Aorta (tissue), 5 donors: ENCODE data around the gene SNX9. TPM values are rescaled to one million over a fixed set of nuclear protein-coding genes. Genes with fewer than 3 reads are reported as not detected.
"Not testable (repeated sequence)": the region's sequence is repeated elsewhere in the genome, so short reads cannot be mapped to it uniquely, and the experiment has no call there.

Source experiments
- ATAC-seq: fragments of 200-7000 bp; cut with Tn5 transposase; one replicate; pipeline ENCODE4 v1.9.1; 2022; ENCODE audit warnings: moderate library complexity; ENCODE audit not compliant: low FRiP score
- DNase-seq, 2 donors: peaks; one replicate each; pipeline ENCODE4 v3.0.0-alpha.2; 2020
- H3K27ac ChIP-seq, 2 donors: one replicate each; pipeline ENCODE4 v1.5.1; 2013; ENCODE audit warnings: low read length in 2 of 2, mild to moderate bottlenecking in 2 of 2, moderate library complexity in 2 of 2, control low read depth in 1 of 2, inconsistent platforms in 1 of 2, low read depth in 1 of 2
- H3K27me3 ChIP-seq, 2 donors: one replicate each; pipeline ENCODE4 v1.6.1; 2013; ENCODE audit warnings: control low read depth in 1 of 2, low read length in 1 of 2, mild to moderate bottlenecking in 1 of 2, moderate library complexity in 1 of 2; ENCODE audit not compliant: insufficient read depth in 2 of 2, control insufficient read depth in 1 of 2
- H3K36me3 ChIP-seq, 2 donors: one replicate each; pipeline ENCODE4 v1.6.1; 2013; ENCODE audit warnings: control low read depth in 1 of 2, low read length in 1 of 2, mild to moderate bottlenecking in 1 of 2; ENCODE audit not compliant: insufficient read depth in 2 of 2, control insufficient read depth in 1 of 2
- H3K4me1 ChIP-seq, 2 donors: one replicate each; pipeline ENCODE4 v1.6.1; 2013; ENCODE audit warnings: low read length in 2 of 2, control low read depth in 1 of 2, mild to moderate bottlenecking in 1 of 2, moderate library complexity in 1 of 2; ENCODE audit not compliant: insufficient read depth in 2 of 2, control insufficient read depth in 1 of 2
- H3K4me3 ChIP-seq, 2 donors: one replicate each; pipeline ENCODE4 v1.5.1; 2013; ENCODE audit warnings: low read length in 2 of 2, control low read depth in 1 of 2, mild to moderate bottlenecking in 1 of 2
- H3K9me3 ChIP-seq: one replicate; pipeline ENCODE4 v1.6.1; 2013; ENCODE audit warnings: mild to moderate bottlenecking, low read length; ENCODE audit not compliant: control insufficient read depth
- WGBS, 2 donors: extraction: QIAGEN DNeasy Blood & Tissue Kit; methylation state at CpG; one replicate each; pipeline ENCODE4 v1.1.7; 2013; 5-methylcytosine and 5-hydroxymethylcytosine counted together
- intact Hi-C, 2 donors: fragments of 100-400 bp; cut with DNase I; formaldehyde crosslinking; loops; one replicate each; pipeline versions ENCODE4 v1.14.2 to v1.15.0; 2022
- polyA plus RNA-seq, 2 donors: library from polyadenylated mRNA; stranded (reverse); fragments of 200-250 nt; gene quantifications; one replicate each; pipeline ENCODE4 v1.2.3, GENCODE V29; 2013
- total RNA-seq, 2 donors: library from RNA; stranded (reverse); fragmentation: NEBNext Ultra II Directional; extraction: Animal tissue kit (Norgen Biotek cat#: 25700); gene quantifications; one replicate each; pipeline ENCODE4 v1.2.1, GENCODE V29; 2021
- donor health status: healthy with polysubstance abuse.
- donor health status: Bipolar disorder and iron deficiency.
- donor health status: DM: no; HTN: no; CAD: no.
- donor health status: DM: no; HTN: no; CAD: no.
- donor health status: DM: yes; HTN: yes; CAD: no.

SNX9 gene
- total and polyA plus RNA-seq, 4 donors: 50.6 to 95.5 (median 82.1) TPM

DNA sequence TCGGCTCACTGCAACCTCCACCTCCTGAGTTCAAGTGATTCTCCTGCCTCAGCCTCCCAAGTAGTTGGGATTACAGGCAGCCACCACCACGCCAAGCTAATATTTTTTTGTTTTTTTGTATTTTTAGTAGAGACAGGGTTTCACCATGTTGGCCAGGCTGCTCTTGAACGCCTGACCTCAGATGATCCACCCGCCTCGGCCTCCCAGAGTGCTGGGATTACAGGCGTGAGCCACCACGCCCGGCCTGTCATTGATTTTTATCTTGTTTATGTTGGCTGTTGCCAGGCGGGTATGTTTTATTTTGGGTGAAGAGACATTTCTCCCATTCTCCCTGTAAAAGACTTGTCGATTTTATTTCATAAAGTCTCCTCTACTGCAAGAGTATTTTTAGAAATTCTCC is 32.8 kb downstream of the SNX9 start:
- DNase-seq: peak in 1 of 2 donors; percentile 53
- 33 to 36% methylated on average over 10 of the region's 10 CpGs for WGBS, 2 donors
- H3K27me3 ChIP-seq, H3K4me3 ChIP-seq, H3K27ac ChIP-seq, H3K4me1 ChIP-seq, H3K36me3 ChIP-seq, intact Hi-C loops, H3K9me3 ChIP-seq, ATAC-seq: not testable (repeated sequence)

DNA sequence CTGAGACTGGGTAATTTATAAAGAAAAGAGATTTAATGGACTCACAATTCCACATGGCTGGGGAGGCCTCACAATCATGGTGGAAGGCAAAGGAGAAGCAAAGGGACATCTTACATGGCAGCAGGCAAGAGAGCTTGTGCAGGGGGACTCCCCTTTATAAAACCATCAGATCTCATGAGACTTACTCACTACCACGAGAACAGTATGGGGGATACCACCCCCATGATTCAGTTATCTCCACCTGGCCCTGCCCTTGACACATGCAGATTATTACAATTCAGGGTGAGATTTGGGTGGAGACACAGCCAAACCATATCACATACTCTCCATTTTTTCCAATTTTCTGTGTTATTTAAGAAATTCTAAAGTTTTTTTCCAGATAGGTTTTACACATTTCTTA is 35.6 kb downstream of the SNX9 start:
- H3K4me3 ChIP-seq, intact Hi-C loops, H3K9me3 ChIP-seq, H3K27ac ChIP-seq, H3K27me3 ChIP-seq, H3K36me3 ChIP-seq, DNase-seq, ATAC-seq, H3K4me1 ChIP-seq: not testable (repeated sequence)
- WGBS, 2 donors: 91 to 94% methylated on average over 1 of the region's 1 CpG

DNA sequence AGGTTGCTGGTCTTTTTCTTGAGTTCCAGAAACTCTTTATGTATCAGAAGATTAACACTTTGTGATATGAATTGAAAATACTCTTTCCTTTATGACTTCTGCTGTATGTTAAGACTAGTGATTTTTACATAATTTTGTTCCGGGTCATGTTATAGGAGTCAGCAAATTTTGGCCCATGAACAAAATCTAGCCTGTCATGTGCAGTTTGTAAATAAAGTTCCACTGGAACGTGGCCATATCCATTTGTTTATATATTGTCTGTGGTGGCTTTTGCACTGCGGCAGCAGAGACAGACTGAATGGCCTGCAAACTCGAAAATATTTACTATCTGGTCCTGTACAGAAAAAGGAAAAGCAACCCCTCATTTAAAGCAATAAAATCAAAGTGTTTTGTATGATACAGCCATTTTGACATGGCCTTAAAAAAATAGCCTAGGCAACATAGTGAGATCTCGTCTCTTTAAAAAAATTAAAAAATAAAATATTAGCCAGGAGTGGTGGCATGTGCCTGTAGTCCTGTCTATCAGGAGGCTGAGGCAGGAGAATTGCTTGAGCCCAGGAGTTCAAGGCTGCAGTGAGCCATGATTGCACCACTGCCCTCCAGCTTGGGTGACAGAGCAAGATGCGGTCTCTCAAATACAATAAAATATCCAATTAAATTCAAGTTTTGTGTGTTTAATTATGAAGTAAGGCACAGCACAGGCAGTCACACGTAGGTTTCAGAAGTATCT is 36.9 kb downstream of the SNX9 start:
- Histone ChIP-seq H3K27ac (no peak overlapping the region), H3K4me3 (no peak overlapping the region), H3K27me3 (no peaks in the 10 kb centered on the region), H3K36me3 (no peaks in the 10 kb centered on the region), H3K9me3 (no peaks in the 10 kb centered on the region), H3K4me1 (peaks cover 4 to 9% of the 10 kb centered on the region in 2 donors)
- DNase-seq: no peak
- intact Hi-C loops: no loop called here
- ATAC-seq: no peak
- WGBS, 2 donors: 59 to 62% methylated on average over 7 of the region's 7 CpGs

DNA sequence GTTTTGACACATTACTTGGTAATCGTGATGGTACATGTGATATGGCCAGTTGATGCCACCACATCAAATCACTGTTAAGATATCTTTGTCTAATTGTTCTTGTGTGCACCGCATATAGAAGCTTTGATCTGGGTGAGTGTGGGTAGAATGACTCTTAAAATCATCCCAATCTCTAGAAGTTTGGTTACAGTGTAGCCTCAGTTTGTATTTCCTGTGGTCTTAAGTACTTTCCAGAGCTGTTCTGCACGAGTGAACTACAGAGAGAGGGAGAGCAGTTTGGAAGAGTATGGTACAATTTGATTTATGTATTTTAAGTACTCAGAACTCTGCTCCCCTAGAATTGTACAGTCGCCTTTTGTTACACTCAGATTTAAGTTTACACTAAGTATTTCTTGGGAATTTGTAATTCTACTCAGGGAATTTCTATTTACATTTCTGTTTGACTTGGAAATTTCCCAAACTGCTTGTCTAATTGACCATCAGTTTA is 37.5 kb downstream of the SNX9 start:
- DNase-seq: no peak
- no peaks in the 10 kb centered on the region for H3K9me3 ChIP-seq
- intact Hi-C loops: no loop called here
- ATAC-seq: no peak
- no peak overlapping the region for H3K4me3 ChIP-seq
- 40 to 42% methylated on average over 4 of the region's 4 CpGs for WGBS, 2 donors
- no peaks in the 10 kb centered on the region for H3K27me3 ChIP-seq
- H3K4me1 ChIP-seq: peaks cover 4 to 9% of the 10 kb centered on the region in 2 donors
- H3K36me3 ChIP-seq: no peaks in the 10 kb centered on the region
- H3K27ac ChIP-seq: no peak overlapping the region

DNA sequence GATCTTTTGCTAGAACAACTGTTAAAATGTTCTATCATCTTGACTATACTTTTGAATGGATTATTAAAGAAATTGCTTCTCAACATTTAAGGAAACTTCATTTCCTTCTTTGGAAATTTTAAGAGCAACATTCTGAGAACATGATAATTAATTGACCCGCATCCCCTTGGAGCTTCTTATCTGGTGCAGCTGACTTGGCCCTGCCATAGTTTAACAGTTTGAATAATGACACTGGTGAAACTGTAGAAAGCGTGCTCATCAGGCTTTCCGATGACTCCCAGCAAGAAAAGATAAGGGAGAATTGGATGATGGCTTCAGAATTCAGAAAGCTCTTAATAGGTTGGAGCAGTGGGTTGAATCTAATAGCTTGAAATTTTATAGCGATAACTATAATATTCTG is 38.1 kb downstream of the SNX9 start:
- intact Hi-C loops: no loop called here
- no peaks in the 10 kb centered on the region for H3K9me3 ChIP-seq
- H3K4me3 ChIP-seq: no peak overlapping the region
- 63 to 67% methylated on average over 4 of the region's 4 CpGs for WGBS, 2 donors
- no peak overlapping the region for H3K27ac ChIP-seq
- peaks cover 4 to 9% of the 10 kb centered on the region in 2 donors for H3K4me1 ChIP-seq
- H3K27me3 ChIP-seq: no peaks in the 10 kb centered on the region
- no peaks in the 10 kb centered on the region for H3K36me3 ChIP-seq
- DNase-seq: no peak
- ATAC-seq: no peak

DNA sequence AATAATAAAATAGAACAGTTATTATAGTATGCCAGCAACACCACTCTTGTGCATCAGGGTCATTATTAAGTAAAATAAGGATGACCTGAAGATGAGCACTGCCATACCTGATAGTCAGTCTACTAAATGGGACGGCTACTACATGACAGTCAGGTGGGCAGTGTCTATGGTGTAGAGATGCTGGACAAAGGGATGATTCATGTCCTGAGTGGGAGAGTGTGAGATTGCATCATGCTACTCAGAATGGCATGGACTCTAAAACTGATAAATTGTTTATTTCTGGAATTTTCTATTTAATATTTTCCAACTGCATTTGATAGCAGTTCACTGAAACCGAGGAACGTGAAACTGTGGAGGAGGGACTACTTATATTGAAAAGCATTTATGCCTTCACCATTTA is 38.8 kb downstream of the SNX9 start:
- Histone ChIP-seq H3K36me3 (no peaks in the 10 kb centered on the region), H3K27me3 (no peaks in the 10 kb centered on the region), H3K27ac (no peak overlapping the region), H3K4me3 (no peak overlapping the region), H3K4me1 (peaks cover 4 to 9% of the 10 kb centered on the region in 2 donors), H3K9me3 (no peaks in the 10 kb centered on the region)
- no peak for ATAC-seq
- no peak for DNase-seq
- 53 to 63% methylated on average over 3 of the region's 3 CpGs for WGBS, 2 donors
- intact Hi-C loops: no loop called here

DNA sequence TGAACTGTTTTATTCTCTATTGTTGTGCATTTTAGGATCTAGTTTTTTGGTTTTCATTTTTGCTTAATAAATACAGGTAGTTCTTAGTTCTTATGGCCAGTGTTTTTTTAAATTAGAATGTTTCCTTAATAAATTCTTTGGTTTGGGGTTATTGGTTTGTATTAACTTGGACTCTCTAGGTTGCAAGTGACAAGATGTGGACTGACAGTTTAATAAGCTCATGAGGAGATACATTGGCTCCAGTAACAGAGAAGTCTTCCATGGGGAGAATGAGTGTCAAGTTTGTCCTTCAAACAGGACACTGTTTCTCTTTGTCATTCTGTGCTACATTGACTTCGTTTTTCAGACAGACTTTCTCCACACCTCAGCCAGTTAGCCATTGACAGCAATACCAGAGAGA is 39.7 kb downstream of the SNX9 start:
- ATAC-seq (no peak), DNase-seq (no peak)
- no peaks in the 10 kb centered on the region for H3K36me3 ChIP-seq
- intact Hi-C loops: no loop called here
- peaks cover 4 to 9% of the 10 kb centered on the region in 2 donors for H3K4me1 ChIP-seq
- no peak overlapping the region for H3K27ac ChIP-seq
- WGBS, 2 donors: 52 to 61% methylated on average over 1 of the region's 1 CpG
- H3K4me3 ChIP-seq: no peak overlapping the region
- H3K9me3 ChIP-seq: no peaks in the 10 kb centered on the region
- no peaks in the 10 kb centered on the region for H3K27me3 ChIP-seq

DNA sequence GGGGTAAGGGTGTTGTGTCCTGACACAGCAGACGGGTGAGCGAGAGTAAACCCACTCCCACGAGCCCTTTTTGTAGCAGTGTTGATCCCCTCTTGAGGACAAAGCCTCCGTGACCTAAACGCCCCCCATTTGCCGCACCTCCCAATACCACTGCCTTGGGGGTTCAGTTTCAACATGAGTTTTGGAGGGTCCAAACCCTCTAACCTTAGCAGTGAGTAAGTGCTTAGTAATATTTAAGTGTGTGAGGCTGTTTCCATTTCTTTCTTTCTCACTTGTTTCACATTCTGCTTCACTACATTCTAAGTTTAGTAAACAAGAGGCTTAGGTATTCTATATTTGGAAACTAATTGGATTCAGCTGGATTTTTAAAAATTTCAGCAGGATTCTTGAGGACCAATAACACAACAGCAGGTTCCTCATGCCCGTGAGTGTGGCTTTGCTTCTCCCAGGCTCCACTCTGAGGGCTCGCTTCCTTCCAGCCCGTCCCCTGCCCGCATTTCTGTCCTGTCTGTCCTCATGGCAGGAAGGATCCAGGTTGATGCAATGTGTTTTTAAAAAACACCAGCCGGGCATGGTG is 41.2 kb downstream of the SNX9 start:
- WGBS, 2 donors: 95 to 97% methylated on average over 11 of the region's 11 CpGs
- no peak overlapping the region for H3K27ac ChIP-seq
- no peak overlapping the region for H3K4me3 ChIP-seq
- H3K4me1 ChIP-seq: peaks cover 4 to 9% of the 10 kb centered on the region in 2 donors
- no peaks in the 10 kb centered on the region for H3K9me3 ChIP-seq
- ATAC-seq (no peak), DNase-seq (no peak)
- intact Hi-C loops: no loop called here
- no peaks in the 10 kb centered on the region for H3K27me3 ChIP-seq
- peaks cover 0 to 3% of the 10 kb centered on the region in 2 donors for H3K36me3 ChIP-seq

DNA sequence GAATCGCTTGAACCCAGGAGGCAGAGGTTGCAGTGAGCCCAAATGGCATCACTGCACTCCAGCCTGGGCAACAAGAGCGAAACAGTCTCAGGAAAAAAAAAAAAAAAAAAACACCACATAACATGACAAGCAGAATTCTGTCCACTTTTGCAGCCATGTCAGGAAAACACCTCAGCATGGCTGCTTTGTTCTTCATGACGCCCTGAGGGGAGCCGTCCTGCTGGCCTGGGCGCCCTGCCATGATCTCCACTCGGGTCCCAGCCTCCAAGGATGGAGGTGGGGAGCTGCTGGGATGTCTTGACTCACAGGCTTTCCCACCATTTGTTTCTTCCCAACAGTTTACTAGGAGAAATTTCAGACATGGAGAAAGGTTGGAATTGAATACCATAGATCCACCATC is 42.2 kb downstream of the SNX9 start:
- no peaks in the 10 kb centered on the region for H3K27me3 ChIP-seq
- intact Hi-C loops: no loop called here
- no peak overlapping the region for H3K27ac ChIP-seq
- H3K36me3 ChIP-seq: peaks cover 0 to 6% of the 10 kb centered on the region in 2 donors
- DNase-seq: no peak
- no peak for ATAC-seq
- H3K4me3 ChIP-seq: no peak overlapping the region
- no peaks in the 10 kb centered on the region for H3K9me3 ChIP-seq
- H3K4me1 ChIP-seq: peaks cover 4 to 6% of the 10 kb centered on the region in 2 donors
- 87 to 91% methylated on average over 6 of the region's 6 CpGs for WGBS, 2 donors
